GM18867 (cell line): ENCODE data around the gene BBLN.

Experiments
- ATAC-seq: cut with Tn5 transposase; IDR thresholded peaks from one replicate; pipeline ENCODE4 v1.9.1; 2021; ENCODE audit warnings: mild to moderate bottlenecking, moderate library complexity; ENCODE audit not compliant: unreplicated experiment

The BBLN gene

DNA sequence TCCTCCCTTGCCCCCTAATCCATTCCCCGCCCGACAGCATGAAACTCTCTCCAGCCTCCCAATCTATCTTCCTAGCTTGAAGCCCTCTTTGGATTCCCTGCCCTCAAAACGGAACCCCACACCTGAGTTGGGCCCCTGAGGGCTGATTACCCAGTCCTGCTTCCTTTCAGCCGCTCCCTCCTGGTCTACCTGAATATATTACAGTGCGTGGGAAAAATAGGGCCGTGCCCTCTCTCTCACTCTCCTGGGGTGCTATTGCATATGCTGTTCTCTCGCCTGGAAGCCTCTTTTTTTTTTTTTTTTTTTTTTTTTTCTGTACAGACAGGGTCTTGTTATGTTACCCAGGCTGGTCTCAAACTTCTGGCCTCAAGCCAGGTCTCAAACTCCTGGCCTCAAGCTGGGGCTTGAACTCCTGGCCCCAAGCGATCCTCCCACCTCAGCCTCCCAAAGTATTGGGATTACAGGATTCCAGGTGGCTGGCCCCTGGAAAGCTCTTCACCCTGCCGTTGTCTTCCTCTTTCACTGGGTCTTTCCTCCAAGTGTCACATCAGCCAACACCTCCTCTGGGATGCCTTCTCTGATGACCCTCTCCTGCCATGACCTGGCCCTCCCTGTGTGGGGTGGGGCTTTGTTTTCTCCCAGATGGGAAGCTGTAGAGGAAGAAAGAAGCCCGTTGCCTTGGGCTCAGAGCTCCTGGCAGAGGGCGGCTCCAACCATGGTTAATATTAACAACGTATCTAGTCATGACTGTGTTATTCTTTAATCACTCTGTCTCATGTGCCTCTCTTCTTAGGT lies 51.3 kb downstream of the BBLN start:
- no peak for ATAC-seq

GRCh38 chr9:128211981-128212281 lies 51.9 kb downstream of the BBLN start:
- ATAC-seq = no peak
